ENCODE results near the gene CCRL2. TPM values are rescaled to one million over a fixed set of nuclear protein-coding genes. Genes with fewer than 3 reads are reported as not detected.

CCRL2 gene
- total and polyA plus RNA-seq, 2 of the 8 experiments (the other 6 are each of a cell fraction or from before 2014, with no cell fraction given), result not detected

DNA sequence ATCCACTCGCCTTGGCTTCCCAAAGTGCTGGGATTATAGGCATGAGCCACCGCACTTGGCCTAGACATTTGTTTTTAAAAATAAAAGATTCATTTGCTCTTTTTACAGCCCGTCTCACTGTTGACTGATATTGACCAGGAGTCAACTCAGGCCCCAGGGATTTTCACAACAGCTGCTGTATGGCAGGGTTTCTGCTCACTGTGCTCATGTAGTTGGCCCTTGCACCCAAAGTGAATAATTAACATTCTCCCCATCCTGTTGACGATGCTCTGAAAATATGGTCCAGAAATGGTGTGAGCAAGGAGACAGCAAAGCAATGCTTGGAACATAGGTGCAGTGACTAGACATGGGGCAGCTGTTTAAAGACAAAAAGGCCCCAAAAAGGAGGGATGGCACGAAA is 39.2 kb upstream of the CCRL2 start:
- H2AFZ ChIP-seq (ENCODE audit: low read length), result no peak overlapping the region
- no peak overlapping the region for H3K4ac ChIP-seq (replicated peaks; ENCODE audit: insufficient read length, low read depth, low read length)
- no peak overlapping the region for H4K91ac ChIP-seq (replicated peaks; ENCODE audit: insufficient read length, low read length)
- no peak overlapping the region for H2BK5ac ChIP-seq (ENCODE audit: low read depth, low read length)
- H3K4me2 ChIP-seq (ENCODE audit: insufficient read depth in 1 of 2, low read depth in 2 of 2, low read length in 2 of 2), result no peak overlapping the region
- no peak overlapping the region for H4K5ac ChIP-seq (ENCODE audit: insufficient read length, low read depth, low read length)
- CTCF ChIA-PET (ENCODE audit: partially characterized antibody), result interaction anchor here (0.6 to 12.9 kb wide), 21 partner anchors 10 to 317 kb away, joined by 3 to 164 read pairs (median 5); partner anchors contain the start of genes CCR1 and CCRL2
- no peak overlapping the region for H3K4me3 ChIP-seq (ENCODE audit: extremely low read depth in 1 of 4, insufficient read depth in 2 of 4, low read depth in 3 of 4, low read length in 4 of 4)
- no peak overlapping the region for H2BK12ac ChIP-seq (ENCODE audit: low read depth, low read length)
- no peak overlapping the region for H3K27ac ChIP-seq (ENCODE audit: low read depth, low read length)
- POLR2A ChIA-PET (ENCODE audit: partially characterized antibody), result interaction anchor here (0.6 kb wide), 1 partner anchor 141 kb away, joined by 4 read pairs; no protein-coding TSS in a partner anchor
- H3K14ac ChIP-seq (ENCODE audit: insufficient read length), result no peak overlapping the region
- H3K4me1 ChIP-seq (replicated peaks in 1 of 4; ENCODE audit: control insufficient read depth in 3 of 4, insufficient read depth in 4 of 4, low read length in 3 of 4), result no peaks in the 10 kb centered on the region
- TF ChIP-seq SIN3A (conservative IDR thresholded peaks at IDR 0.05 in 1 of 2, IDR thresholded peaks at IDR 0.05 in 1 of 2; ENCODE audit: low read depth in 1 of 2, low read length in 2 of 2) (no peak), KDM5A (IDR thresholded peaks at IDR 0.05; ENCODE audit: low read length) (no peak), JUN (IDR thresholded peaks at IDR 0.05; ENCODE audit: low read depth, low read length) (no peak), SIRT6 (IDR thresholded peaks at IDR 0.05; ENCODE audit: low read length) (no peak), BACH1 (IDR thresholded peaks at IDR 0.05; ENCODE audit: low read length) (no peak), NRF1 (IDR thresholded peaks at IDR 0.05; ENCODE audit: low read depth, low read length) (no peak), CREB1 (IDR thresholded peaks at IDR 0.05) (no peak), SP4 (IDR thresholded peaks at IDR 0.05; ENCODE audit: low read length) (no peak), GTF2F1 (IDR thresholded peaks at IDR 0.05; ENCODE audit: borderline replicate concordance, low read depth, low read length) (no peak), KDM4A (IDR thresholded peaks at IDR 0.05; ENCODE audit: low read depth, low read length, severe bottlenecking) (no peak), GABPA (IDR thresholded peaks at IDR 0.05; ENCODE audit: borderline replicate concordance, insufficient read depth, low read length) (no peak)
- TF ChIP-seq, protein P1, sequence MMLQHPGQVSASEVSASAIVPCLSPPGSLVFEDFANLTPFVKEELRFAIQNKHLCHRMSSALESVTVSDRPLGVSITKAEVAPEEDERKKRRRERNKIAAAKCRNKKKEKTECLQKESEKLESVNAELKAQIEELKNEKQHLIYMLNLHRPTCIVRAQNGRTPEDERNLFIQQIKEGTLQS (IDR thresholded peaks at IDR 0.05; ENCODE audit: insufficient read depth, low read depth, low read length), result no peak
- TF ChIP-seq, protein P2, sequence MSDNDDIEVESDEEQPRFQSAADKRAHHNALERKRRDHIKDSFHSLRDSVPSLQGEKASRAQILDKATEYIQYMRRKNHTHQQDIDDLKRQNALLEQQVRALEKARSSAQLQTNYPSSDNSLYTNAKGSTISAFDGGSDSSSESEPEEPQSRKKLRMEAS (IDR thresholded peaks at IDR 0.05), result no peak
- H3K9ac ChIP-seq (replicated peaks in 1 of 4; ENCODE audit: extremely low read depth in 1 of 4, low read depth in 3 of 4, low read length in 3 of 4), result no peak overlapping the region
- no peaks in the 10 kb centered on the region for H3K9me3 ChIP-seq (ENCODE audit: insufficient read depth in 2 of 2, low read depth in 1 of 2, low read length in 1 of 2)
- no peak for DNase-seq (ENCODE audit: low read depth in 1 of 2, low spot score in 2 of 2)
- no peaks in the 10 kb centered on the region for H3K23me2 ChIP-seq (ENCODE audit: low read depth, low read length)
- peaks cover 0 to 5% (median 0%) of the 10 kb centered on the region in 4 experiments; a peak in 1 of 7 replicates for H3K27me3 ChIP-seq (replicated peaks in 1 of 4; ENCODE audit: control insufficient read depth in 3 of 4, extremely low read depth in 1 of 4, insufficient read depth in 3 of 4, low read length in 3 of 4)
- WGBS, 2 experiments (ENCODE audit: extremely low coverage in 1 of 2, insufficient coverage in 1 of 2, insufficient read length in 1 of 2, insufficient replicate concordance in 2 of 2, low coverage in 1 of 2, low lambda C conversion rate in 2 of 2, missing lambda C conversion rate in 1 of 2), result 89% methylated on average over 5 of the region's 5 CpGs; no CpG with 5 or more reads in 1 of the 2 experiments
- no peak overlapping the region for H3K23ac ChIP-seq (ENCODE audit: insufficient read length)
- H2BK20ac ChIP-seq (ENCODE audit: low read length), result no peak overlapping the region
- H2BK15ac ChIP-seq (ENCODE audit: low read length), result no peak overlapping the region
- H3K79me2 ChIP-seq (ENCODE audit: control insufficient read depth in 1 of 2, insufficient read depth in 2 of 2, low read length in 2 of 2), result no peaks in the 10 kb centered on the region
- no peaks in the 10 kb centered on the region for H4K20me1 ChIP-seq (replicated peaks in 1 of 2; ENCODE audit: control insufficient read depth in 1 of 2, insufficient read depth in 2 of 2, low read length in 2 of 2)
- H3K56ac ChIP-seq (replicated peaks; ENCODE audit: insufficient read length, low read depth, low read length), result no peak overlapping the region
- no peaks in the 10 kb centered on the region for H3K36me3 ChIP-seq (ENCODE audit: control insufficient read depth in 2 of 4, insufficient read depth in 4 of 4, low read length in 3 of 4)
- no peak overlapping the region for H3K18ac ChIP-seq (ENCODE audit: extremely low read depth, low read length)
- no peaks in the 10 kb centered on the region for H3K79me1 ChIP-seq (ENCODE audit: low read depth, low read length)
- H2BK120ac ChIP-seq (replicated peaks; ENCODE audit: low read depth, low read length), result no peak overlapping the region
- no peak for FAIRE-seq
- no peak overlapping the region for H4K8ac ChIP-seq (ENCODE audit: extremely low read depth, insufficient read depth, low read length)
- no peak overlapping the region for H2AK5ac ChIP-seq (ENCODE audit: low read depth, low read length)

All from H1 (cell line).